Activated naive CD4-positive, alpha-beta T cell treated with Interleukin-2 at 50 U/mL for 16 hours (primary cell): ENCODE data around the gene GOLGA2.
A peak's percentile ranks its signal among the peaks of the same experiment; 100 is the strongest.

Experiments used
- DNase-seq: peaks from one replicate; pipeline ENCODE4 v3.0.0-alpha.2; 2020

The GOLGA2 gene

GRCh38 chr9:128257086-128257825, 18.6 kb downstream of the GOLGA2 start:
- no peak for DNase-seq

DNA sequence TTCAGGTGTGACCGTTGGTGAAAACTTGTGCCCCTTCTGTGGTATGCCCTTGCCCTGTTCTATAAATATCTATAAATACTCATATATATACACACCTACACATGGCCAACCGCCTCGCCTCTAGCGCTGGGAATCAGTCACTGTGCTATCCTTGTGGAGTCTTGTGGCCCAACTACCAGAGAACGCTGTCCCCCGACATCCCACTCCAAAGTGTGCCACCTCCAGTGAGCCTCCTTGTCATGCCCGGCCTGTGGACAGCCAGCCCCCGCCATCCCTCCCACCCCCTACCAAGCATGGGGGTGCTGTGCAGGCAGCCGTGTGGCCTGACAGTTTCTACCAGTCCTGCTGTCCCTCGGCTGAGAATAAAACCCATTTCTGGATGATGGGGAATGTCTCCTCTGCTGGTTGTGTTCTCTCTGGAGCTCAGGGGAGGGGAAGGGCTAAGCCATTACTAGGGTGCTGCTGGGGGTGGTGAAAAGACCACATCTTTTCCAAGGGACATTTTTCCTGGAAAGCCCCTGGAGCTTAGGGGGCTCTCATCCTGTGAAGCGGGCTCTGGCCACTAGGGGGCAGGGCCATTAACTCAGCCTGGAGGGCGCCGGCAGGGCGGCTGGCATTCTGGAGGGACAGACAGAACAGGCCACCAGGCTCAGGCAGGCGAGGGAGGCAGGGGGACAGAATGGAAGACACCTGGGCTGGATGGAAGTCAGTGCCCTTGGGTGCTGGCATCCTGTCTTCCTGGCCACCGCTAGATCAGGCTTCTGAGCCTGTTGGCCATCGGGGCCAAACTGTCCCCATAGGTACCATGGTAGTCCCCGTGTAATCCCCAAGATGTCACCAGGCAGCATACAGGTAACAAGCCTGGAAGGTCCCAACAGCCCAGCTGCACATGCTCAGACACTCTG, 20.7 kb downstream of the GOLGA2 start:
- DNase-seq: peak; percentile 57

- no peak for DNase-seq
These were observed 21.4 kb downstream of the GOLGA2 start for GRCh38 chr9:128254362-128254761.

- no peak for DNase-seq
These were observed 21.8 kb downstream of the GOLGA2 start for GRCh38 chr9:128253991-128254346.

DNA sequence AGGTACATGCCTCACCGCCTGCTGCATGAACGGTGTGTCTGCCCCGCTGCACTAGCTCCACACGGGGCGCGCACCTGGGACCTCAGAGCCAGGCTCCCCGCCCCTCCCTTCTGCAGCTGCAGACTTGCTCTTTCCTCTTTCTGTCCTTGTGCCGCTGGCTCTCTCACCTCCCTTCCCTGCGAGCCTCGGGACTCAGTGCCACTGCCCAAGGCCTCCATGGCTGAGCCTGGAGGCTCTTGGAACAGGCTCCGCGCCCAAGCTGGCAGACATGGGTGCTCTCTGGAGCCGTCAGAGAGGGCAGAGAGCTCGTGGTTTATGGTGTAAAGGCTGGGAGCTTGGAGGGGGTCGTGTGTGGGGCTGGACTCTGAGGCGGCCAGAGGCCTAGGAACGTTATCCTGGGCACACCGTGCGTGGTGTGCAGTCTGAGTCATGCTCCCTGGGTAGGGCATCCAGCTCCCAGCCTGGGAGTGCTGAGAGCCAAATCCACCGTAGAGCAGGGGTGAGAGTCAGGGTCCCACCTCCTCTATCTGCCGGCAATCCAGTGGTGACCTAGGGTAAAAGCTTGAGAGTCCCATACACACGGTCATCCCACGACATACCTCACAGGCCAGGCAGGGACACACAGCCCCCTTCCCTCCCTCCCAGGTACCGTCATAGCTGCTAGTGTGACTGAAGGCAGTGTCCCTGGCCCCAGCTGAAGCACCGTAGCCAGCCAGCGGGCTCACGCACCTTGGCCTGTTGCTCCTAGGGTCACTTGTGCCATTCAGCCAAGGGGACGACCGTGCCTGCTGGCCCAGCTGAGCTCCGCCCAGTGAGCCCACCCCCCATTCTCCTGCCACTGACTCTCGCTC, 22.4 kb downstream of the GOLGA2 start:
- no peak for DNase-seq

DNA sequence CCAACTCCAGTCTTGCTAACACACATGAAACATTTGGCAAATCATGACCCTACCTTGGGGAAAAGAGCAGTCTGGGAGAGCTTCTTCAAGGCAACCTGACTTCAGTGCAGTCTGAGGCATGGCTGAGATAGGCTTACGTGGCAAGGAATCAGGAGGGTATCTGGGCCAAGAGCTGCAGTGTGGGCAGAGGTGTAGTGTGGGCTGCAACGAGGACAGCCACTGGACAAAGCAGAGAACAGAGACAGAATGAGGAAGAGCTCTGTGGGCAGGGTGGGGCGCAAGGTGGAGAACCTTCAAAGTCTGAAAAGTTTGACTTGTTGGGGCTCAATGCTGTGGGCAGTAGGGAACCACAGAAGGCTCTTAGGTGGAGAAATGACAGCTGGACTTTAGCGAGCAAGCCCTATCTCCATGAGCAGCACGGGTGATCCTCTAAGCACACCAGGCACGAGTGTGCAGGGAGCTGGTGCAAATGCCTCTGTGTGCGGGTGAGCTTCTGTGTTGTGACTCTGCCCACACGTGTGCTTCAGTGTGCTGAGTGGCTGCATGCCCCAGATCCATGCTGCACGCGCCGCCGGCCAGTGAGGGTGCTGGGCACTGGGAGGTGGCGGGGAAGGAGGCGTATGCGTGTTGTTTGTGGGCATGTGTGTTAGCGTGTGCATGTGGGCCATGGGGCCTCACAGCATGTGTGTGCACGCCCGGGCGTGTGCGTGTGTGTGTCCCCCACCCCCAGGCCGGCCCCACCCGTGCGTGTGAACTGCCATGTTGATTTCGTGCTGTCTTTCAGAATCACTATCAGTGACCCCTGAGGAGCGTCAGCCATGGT, 23.3 kb downstream of the GOLGA2 start:
- no peak for DNase-seq

GRCh38 chr9:128251732-128252100, 24.1 kb downstream of the GOLGA2 start:
- DNase-seq: no peak

- peak; percentile 8 for DNase-seq
These were observed 24.7 kb downstream of the GOLGA2 start for GRCh38 chr9:128250839-128251731.

GRCh38 chr9:128249908-128250838, 25.6 kb downstream of the GOLGA2 start:
- peak; percentile 97 for DNase-seq

- no peak for DNase-seq
These were observed 26.3 kb downstream of the GOLGA2 start for GRCh38 chr9:128249558-128249907.

GRCh38 chr9:128247226-128247803, 28.5 kb downstream of the GOLGA2 start:
- DNase-seq: no peak

- no peak for DNase-seq
These were observed 29.3 kb downstream of the GOLGA2 start for GRCh38 chr9:128246471-128246870.

DNA sequence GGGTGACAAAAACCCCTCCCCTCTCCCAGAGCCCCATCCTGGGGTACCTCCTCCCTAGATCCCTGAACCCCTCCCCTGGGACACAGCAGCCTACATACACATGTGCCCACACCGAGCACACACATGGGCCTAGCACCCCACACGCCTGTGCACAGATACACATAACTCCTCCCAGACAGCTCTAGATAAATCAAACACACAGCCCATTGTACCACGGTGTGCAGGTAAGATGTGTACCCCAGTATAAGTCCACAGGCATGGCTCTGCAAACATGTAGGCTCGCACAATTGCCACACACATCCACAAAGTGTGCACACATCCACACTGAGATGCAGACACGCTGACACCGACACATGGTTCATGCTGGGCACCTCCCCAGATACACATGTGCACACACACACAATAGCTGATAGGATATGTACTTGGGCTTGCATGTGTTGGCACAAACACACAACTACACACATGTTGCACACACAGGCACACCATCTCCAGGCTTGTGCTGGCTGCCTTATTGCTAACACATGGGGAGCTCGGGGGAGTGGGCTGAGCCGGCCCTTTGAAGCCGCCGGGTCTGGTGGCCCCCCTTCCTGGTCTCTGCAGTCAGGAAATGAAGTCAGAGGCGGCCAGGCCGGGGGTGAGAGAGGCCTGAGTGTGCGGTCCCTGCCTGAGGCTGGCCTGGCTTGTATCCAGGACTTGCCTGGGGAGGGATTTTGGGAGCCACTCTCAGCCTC, 30.2 kb downstream of the GOLGA2 start:
- no peak for DNase-seq

DNA sequence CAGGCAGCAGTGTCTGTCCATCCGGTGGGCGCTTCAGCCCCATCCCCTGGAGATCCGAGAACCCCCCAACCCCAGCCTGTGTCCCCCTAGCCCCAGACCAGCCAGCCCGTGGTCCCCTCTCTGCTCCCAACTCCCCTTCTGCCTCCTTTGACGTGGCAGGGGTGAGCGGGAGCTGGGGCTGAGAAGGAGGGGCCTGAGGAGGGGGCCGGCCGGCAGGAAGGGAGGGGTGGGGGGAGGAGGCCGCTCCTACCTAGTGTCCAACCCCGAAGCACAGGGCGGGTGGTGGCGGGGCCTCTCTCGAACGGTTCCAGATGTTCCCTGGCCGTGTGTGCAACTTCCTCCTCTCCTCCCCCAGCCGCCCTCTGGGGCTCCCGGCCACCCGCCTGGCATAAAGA, 31.0 kb downstream of the GOLGA2 start:
- DNase-seq: no peak

GRCh38 chr9:128244091-128244836, 31.5 kb downstream of the GOLGA2 start:
- no peak for DNase-seq

DNA sequence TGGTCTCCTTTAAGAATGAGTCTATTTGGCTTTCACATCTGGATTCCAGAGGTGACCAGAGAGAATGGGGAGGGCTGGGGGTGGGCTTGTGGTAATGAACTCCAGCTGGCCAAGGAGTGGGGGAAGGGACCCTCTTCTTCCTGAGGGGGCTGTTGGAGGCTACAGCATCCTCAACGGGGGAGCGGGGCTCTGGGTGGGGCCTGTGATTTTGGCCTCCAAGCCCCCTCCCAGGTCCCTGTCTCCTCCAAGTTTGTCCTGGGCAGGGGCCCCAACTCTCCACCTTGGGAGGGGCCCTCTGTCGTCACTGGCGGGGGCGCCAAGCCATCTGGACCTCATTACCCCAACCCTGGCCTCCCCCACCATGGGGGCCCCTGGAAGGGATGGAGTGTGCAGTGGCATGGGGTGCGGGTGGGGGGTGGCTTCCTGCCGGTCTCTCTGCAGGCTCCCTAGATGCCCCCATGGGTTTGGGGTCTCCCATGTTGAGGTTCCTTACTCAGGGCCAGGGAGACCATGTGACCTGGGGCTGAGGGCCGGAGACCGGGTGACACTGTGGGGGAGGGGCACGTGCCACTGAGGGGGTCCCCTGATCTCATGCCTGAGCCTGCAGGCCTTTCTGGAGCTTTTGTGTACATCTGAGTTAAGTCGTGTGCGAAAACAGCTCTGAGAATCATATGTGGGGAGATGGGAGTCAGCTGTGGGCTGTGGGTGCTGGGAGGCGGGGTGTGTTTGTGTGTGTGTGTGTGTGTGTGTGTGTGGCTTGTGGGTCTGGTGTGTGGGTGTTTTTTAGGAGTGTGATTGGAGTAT, 32.4 kb downstream of the GOLGA2 start:
- DNase-seq: no peak

- no peak for DNase-seq
These were observed 33.0 kb downstream of the GOLGA2 start for GRCh38 chr9:128242828-128243214.

DNA sequence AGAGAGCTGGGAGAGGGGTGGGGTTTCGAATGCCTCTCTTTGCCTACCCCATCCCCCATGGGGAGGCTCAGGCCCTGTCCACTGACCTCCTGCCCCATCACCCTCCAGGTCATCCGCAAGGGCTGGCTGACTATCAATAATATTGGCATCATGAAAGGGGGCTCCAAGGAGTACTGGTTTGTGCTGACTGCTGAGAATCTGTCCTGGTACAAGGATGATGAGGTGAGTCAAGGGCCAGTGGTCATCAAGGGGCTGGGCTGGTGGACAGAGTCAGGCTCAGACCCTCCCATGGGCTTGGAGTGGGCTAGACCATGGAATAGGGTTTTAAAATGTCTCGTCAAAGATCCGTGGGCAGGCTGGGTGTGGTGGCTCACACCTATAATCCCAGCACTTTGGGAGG, 33.7 kb downstream of the GOLGA2 start:
- no peak for DNase-seq
